ENCODE data around the gene CABCOCO1. TPM values are rescaled to one million over a fixed set of nuclear protein-coding genes. Genes with fewer than 3 reads are reported as not detected.

Gene CABCOCO1, protein sequence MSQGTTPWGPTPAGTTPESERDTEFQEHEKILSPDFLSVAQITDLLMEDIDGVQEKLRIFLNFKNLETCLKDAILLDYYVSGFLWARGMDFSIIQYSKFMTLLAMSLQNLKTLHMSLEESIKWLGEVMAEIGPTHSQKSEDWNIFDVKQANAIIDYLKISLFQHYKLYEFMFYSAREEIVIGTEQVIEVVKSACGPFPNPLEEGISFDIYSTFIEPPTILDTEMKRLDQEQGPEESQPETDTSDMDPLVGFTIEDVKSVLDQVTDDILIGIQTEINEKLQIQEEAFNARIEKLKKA
- total RNA-seq = 1 to 10 TPM; 1.0 to 1.1 TPM
- polyA plus RNA-seq (2013, experiment 1 of 2) = 0.53 TPM
- 1.5 TPM for polyA plus RNA-seq (2013, experiment 2 of 2)
- long read RNA-seq, experiment 1, partial matches to known transcripts = 1 of 3 reads
- long read RNA-seq, experiment 1, other reads (novel, unspliced or antisense) = 0 of 3 reads
- long read RNA-seq, experiment 2, transcript CABCOCO1-203 (8 exons, 1,290 nt) = major isoform, 5 of 7 reads
- long read RNA-seq, experiment 2, partial matches to known transcripts = 0 of 7 reads
- long read RNA-seq, experiment 2, other reads (novel, unspliced or antisense) = 2 of 7 reads
- long read RNA-seq, experiment 3, partial matches to known transcripts = 0 of 1 reads
- long read RNA-seq, experiment 3, other reads (novel, unspliced or antisense) = 1 of 1 reads
- long read RNA-seq, experiment 4, partial matches to known transcripts = 0 of 1 reads
- long read RNA-seq, experiment 4, other reads (novel, unspliced or antisense) = 0 of 1 reads

DNA sequence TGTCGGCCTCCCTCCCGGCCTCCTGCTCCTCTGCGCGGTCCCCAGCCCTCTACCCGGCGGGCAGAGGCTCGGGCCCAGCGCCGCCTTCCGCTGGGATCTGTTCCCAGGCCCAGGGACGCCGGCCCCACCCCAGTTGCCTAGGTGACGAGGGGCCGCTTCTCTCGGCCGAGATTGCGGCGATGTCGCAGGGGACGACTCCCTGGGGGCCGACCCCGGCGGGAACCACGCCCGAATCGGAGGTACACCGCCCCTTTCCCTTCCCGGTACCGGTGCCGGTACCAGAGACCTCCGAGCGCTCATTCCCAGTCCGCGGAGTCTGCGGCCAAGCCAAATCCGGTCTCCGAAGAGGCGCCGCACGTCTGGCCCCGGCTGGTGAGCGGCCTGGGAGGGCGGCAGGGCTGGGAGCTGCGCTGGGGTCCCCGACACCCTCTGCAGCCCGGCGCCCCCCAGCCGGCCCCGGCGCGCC, at the start of gene CABCOCO1:
Gene CABCOCO1, plus strand, starts transcription at position 136 of the 466 bp plus-strand sequence. Its CDS starts 44 bp downstream, at position 180.
- peak; percentile 93 for DNase-seq
- no peaks in the 10 kb centered on the region for H3K9me3 Mint-ChIP-seq
- H3K4me1 ChIP-seq (ENCODE audit: control insufficient read depth, insufficient read depth, low read length) = peaks cover 3% of the 10 kb centered on the region
- peaks cover 7% of the 10 kb centered on the region for H3K27me3 ChIP-seq (ENCODE audit: control insufficient read depth, insufficient read depth, low read length, poor library complexity, severe bottlenecking)
- WGBS, 2 experiments (ENCODE audit: insufficient coverage in 1 of 2, insufficient read length in 1 of 2) = 0 to 5% methylated on average over 9 to 51 of the region's 51 CpGs
- peaks cover 32% of the 10 kb centered on the region for H3K4me1 Mint-ChIP-seq
- H3K27me3 Mint-ChIP-seq (ENCODE audit: insufficient read depth) = peaks cover 3% of the 10 kb centered on the region
- peak; percentile 48 for TF ChIP-seq CTCF (conservative IDR thresholded peaks at IDR 0.05)
- peak within 1 kb of the TSS; percentile 75 for H3K4me3 ChIP-seq (ENCODE audit: low read length)
- H3K27ac ChIP-seq (ENCODE audit: low read depth, low read length) = no peak within 1 kb of the TSS
- H3K9me3 ChIP-seq (ENCODE audit: control insufficient read depth, low read length) = no peaks in the 10 kb centered on the region
- H3K4me3 Mint-ChIP-seq = peak within 1 kb of the TSS; percentile 56
- H3K27ac Mint-ChIP-seq = no peak within 1 kb of the TSS
- no peak within 1 kb of the TSS for H3K9ac ChIP-seq (ENCODE audit: extremely low read depth, low read length, poor library complexity, severe bottlenecking)
- H3K36me3 Mint-ChIP-seq (ENCODE audit: low read depth) = no peaks in the 10 kb centered on the region
- H3K36me3 ChIP-seq (ENCODE audit: control insufficient read depth, insufficient read depth, low read length) = no peaks in the 10 kb centered on the region

GRCh38 chr10:61613665-61614064, 49.1 kb upstream of the CABCOCO1 start:
- no peak overlapping the region for H3K27ac ChIP-seq (ENCODE audit: low read depth, low read length)
- H3K36me3 Mint-ChIP-seq (ENCODE audit: low read depth) = no peaks in the 10 kb centered on the region

More at GRCh38 chr10:61613665-61614064, 49.1 kb upstream of the CABCOCO1 start:
- Mint-ChIP-seq H3K9me3 (no peaks in the 10 kb centered on the region), H3K4me1 (peaks cover 18% of the 10 kb centered on the region), H3K27ac (no peak overlapping the region), H3K27me3 (ENCODE audit: insufficient read depth) (peaks cover 4% of the 10 kb centered on the region), H3K4me3 (no peak overlapping the region)
- Histone ChIP-seq H3K9ac (ENCODE audit: extremely low read depth, low read length, poor library complexity, severe bottlenecking) (no peak overlapping the region), H3K36me3 (ENCODE audit: control insufficient read depth, insufficient read depth, low read length) (no peaks in the 10 kb centered on the region), H3K4me1 (ENCODE audit: control insufficient read depth, insufficient read depth, low read length) (no peaks in the 10 kb centered on the region), H3K27me3 (ENCODE audit: control insufficient read depth, insufficient read depth, low read length, poor library complexity, severe bottlenecking) (no peaks in the 10 kb centered on the region), H3K4me3 (ENCODE audit: low read length) (no peak overlapping the region), H3K9me3 (ENCODE audit: control insufficient read depth, low read length) (no peaks in the 10 kb centered on the region)
- 95% methylated on average over 2 of the region's 2 CpGs; no CpG with 5 or more reads in 1 of the 2 experiments for whole genome bisulfite sequencing, 2 experiments (ENCODE audit: insufficient coverage in 1 of 2, insufficient read length in 1 of 2)
- no peak for DNase-seq
- TF ChIP-seq CTCF (conservative IDR thresholded peaks at IDR 0.05) = no peak

Data from endodermal cell (in vitro differentiated cells).